AG04450 (cell line): ENCODE data around the gene OR2T1. TPM values are rescaled to one million over a fixed set of nuclear protein-coding genes. Genes with fewer than 3 reads are reported as not detected.

Source experiments
- CTCF ChIA-PET: fragments of 300-600, 350-600 bp; formaldehyde crosslinking; extraction: SDS; loops from one replicate; lab custom pipeline; 2022; ENCODE audit warnings: antibody characterized with exemption, inconsistent platforms; lab: Charles Lee
- POLR2A ChIA-PET: fragments of 350-600 bp; formaldehyde crosslinking; extraction: SDS; loops from one replicate; lab custom pipeline; 2021; ENCODE audit warnings: antibody characterized with exemption, inconsistent platforms; lab: Yijun Ruan, JAX
- DNase-seq: peaks from one replicate; pipeline ENCODE4 v3.0.0-alpha.2; 2011; ENCODE audit warnings: low read depth, low spot score
- H3K27ac ChIP-seq: one replicate; pipeline ENCODE4 v1.5.1; 2012; ENCODE audit warnings: low read depth, low read length, control low read depth
- H3K27me3 ChIP-seq: one replicate; pipeline ENCODE4 v1.6.0; 2012; ENCODE audit warnings: low read length; ENCODE audit not compliant: control insufficient read depth, insufficient read depth
- H3K4me3 ChIP-seq: 2 replicates; pipeline ENCODE4 v1.5.1; 2011; ENCODE audit warnings: mild to moderate bottlenecking, low read depth, low read length, control low read depth
- H3K9me3 ChIP-seq: 2 replicates; pipeline ENCODE4 v1.5.1; 2012; ENCODE audit warnings: low read length; ENCODE audit not compliant: control insufficient read depth, insufficient read depth
- CTCF ChIP-seq: IDR thresholded peaks from 2 replicates; pipeline ENCODE4 v1.5.1; 2011; ENCODE audit warnings: low read depth, low read length, control low read depth, inconsistent platforms
- polyA minus RNA-seq: library from RNA; depleted of rRNA, polyadenylated mRNA; stranded (reverse); fragments of >200 nt; gene quantifications from 2 replicates; pipeline ENCODE4 v1.2.3, GENCODE V29; 2011; rRNA and poly(A)+ RNA removed
- polyA plus RNA-seq: library from polyadenylated mRNA; depleted of rRNA; stranded (reverse); fragments of >200 nt; gene quantifications from 2 replicates; pipeline ENCODE4 v1.2.3, GENCODE V29; 2011; rRNA removed

OR2T1 gene
- polyA plus RNA-seq (not detected in 2 replicates), polyA minus RNA-seq (not detected in 2 replicates)

- CTCF ChIA-PET: no interaction called here
- Histone ChIP-seq H3K9me3 (peaks cover 17% of the 10 kb centered on the region), H3K27me3 (no peaks in the 10 kb centered on the region), H3K27ac (no peak within 1 kb of the TSS), H3K4me3 (no peak within 1 kb of the TSS)
- no peak for TF ChIP-seq CTCF
- DNase-seq: no peak
- POLR2A ChIA-PET: no interaction called here
Observed at GRCh38 chr1:248402748-248403147, at the start of gene OR2T1. OR2T1 (plus strand) TSS chr1:248403048; CDS start chr1:248406148, 3,100 bp downstream.

GRCh38 chr1:248359415-248359814 is 43.4 kb upstream of the OR2T1 start:
- CTCF ChIA-PET: no interaction called here
- H3K9me3 ChIP-seq: peaks cover 16% of the 10 kb centered on the region; the same call in 1 of the 2 replicates
- no peak for TF ChIP-seq CTCF
- no peak overlapping the region for H3K27ac ChIP-seq
- no peak for DNase-seq
- H3K27me3 ChIP-seq: no peaks in the 10 kb centered on the region
- POLR2A ChIA-PET: no interaction called here
- H3K4me3 ChIP-seq: no peak overlapping the region

- Histone ChIP-seq H3K9me3 (peaks cover 16% of the 10 kb centered on the region; the same call in 1 of the 2 replicates), H3K27ac (no peak within 1 kb of the TSS), H3K4me3 (no peak within 1 kb of the TSS), H3K27me3 (no peaks in the 10 kb centered on the region)
- POLR2A ChIA-PET: no interaction called here
- TF ChIP-seq CTCF: no peak
- CTCF ChIA-PET: no interaction called here
- no peak for DNase-seq
Observed at GRCh38 chr1:248361121-248361715, 41.6 kb upstream of the OR2T1 start, which contains the start of gene OR2T4. OR2T4 (plus strand) TSS chr1:248361665; CDS start chr1:248361665, 0 bp downstream.

- CTCF ChIA-PET: no interaction called here
- TF ChIP-seq CTCF: no peak
- Histone ChIP-seq H3K27ac (no peak overlapping the region), H3K9me3 (peaks cover 9% of the 10 kb centered on the region; the same call in 1 of the 2 replicates), H3K27me3 (no peaks in the 10 kb centered on the region), H3K4me3 (no peak overlapping the region)
- DNase-seq: no peak
- POLR2A ChIA-PET: no interaction called here
Observed at GRCh38 chr1:248366609-248367008, 36.2 kb upstream of the OR2T1 start.

GRCh38 chr1:248372394-248372793 is 30.5 kb upstream of the OR2T1 start:
- no peak for TF ChIP-seq CTCF
- ChIA-PET POLR2A (no interaction called here), CTCF (no interaction called here)
- Histone ChIP-seq H3K9me3 (peaks cover 19% of the 10 kb centered on the region; the same call in 1 of the 2 replicates), H3K27me3 (no peaks in the 10 kb centered on the region), H3K4me3 (no peak overlapping the region), H3K27ac (no peak overlapping the region)
- DNase-seq: no peak
